Gastroesophageal sphincter (tissue), 3 donors: ENCODE data around the gene CDKL1.

Source experiments
- CTCF ChIP-seq, 4 experiments: fragments of 200-600 bp in 2 of 4; fragments of 450-650 bp in 2 of 4; sonication (generic) in 1 of 4; IDR thresholded peaks; one replicate each; pipeline ENCODE4 v1.5.1; 2017 to 2019; ENCODE audit warnings: antibody characterized with exemption in 4 of 4, mild to moderate bottlenecking in 2 of 4, moderate library complexity in 2 of 4
- POLR2A ChIP-seq, 2 donors: fragments of 450-650 bp; IDR thresholded peaks; one replicate each; pipeline ENCODE4 v1.6.1; 2017; ENCODE audit warnings: antibody characterized with exemption in 2 of 2, mild to moderate bottlenecking in 2 of 2, moderate library complexity in 1 of 2
- POLR2AphosphoS5 ChIP-seq: sonication (generic); formaldehyde crosslinking; IDR thresholded peaks from one replicate; pipeline ENCODE4 v1.6.1; 2017; ENCODE audit warnings: antibody characterized with exemption

GRCh38 chr14:50366115-50366514 lies 30.6 kb downstream of the CDKL1 start:
- no peak for TF ChIP-seq CTCF (IDR thresholded peaks at IDR 0.05)
- TF ChIP-seq POLR2A (IDR thresholded peaks at IDR 0.05): no peak
- no peak for TF ChIP-seq POLR2AphosphoS5
